ENCODE data around the gene ACAD8.

Gene ACAD8

DNA sequence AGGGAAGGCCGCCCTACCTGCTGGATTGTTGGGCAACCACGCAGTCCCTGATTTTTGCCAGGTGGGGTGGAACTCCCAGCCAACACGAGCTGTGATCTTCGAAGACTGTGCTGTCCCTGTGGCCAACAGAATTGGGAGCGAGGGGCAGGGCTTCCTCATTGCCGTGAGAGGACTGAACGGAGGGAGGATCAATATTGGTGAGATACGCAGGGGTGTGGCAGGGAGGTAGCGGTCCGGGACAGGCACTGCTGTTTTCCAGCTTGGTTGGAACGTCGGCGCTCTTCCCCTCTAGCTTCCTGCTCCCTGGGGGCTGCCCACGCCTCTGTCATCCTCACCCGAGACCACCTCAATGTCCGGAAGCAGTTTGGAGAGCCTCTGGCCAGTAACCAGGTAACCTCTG is 7.6 kb downstream of the ACAD8 start:
- TF ChIP-seq, protein P1, sequence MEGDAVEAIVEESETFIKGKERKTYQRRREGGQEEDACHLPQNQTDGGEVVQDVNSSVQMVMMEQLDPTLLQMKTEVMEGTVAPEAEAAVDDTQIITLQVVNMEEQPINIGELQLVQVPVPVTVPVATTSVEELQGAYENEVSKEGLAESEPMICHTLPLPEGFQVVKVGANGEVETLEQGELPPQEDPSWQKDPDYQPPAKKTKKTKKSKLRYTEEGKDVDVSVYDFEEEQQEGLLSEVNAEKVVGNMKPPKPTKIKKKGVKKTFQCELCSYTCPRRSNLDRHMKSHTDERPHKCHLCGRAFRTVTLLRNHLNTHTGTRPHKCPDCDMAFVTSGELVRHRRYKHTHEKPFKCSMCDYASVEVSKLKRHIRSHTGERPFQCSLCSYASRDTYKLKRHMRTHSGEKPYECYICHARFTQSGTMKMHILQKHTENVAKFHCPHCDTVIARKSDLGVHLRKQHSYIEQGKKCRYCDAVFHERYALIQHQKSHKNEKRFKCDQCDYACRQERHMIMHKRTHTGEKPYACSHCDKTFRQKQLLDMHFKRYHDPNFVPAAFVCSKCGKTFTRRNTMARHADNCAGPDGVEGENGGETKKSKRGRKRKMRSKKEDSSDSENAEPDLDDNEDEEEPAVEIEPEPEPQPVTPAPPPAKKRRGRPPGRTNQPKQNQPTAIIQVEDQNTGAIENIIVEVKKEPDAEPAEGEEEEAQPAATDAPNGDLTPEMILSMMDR (conservative IDR thresholded peaks at IDR 0.05) = no peak
- no peak overlapping the region for H3K27ac ChIP-seq

DNA sequence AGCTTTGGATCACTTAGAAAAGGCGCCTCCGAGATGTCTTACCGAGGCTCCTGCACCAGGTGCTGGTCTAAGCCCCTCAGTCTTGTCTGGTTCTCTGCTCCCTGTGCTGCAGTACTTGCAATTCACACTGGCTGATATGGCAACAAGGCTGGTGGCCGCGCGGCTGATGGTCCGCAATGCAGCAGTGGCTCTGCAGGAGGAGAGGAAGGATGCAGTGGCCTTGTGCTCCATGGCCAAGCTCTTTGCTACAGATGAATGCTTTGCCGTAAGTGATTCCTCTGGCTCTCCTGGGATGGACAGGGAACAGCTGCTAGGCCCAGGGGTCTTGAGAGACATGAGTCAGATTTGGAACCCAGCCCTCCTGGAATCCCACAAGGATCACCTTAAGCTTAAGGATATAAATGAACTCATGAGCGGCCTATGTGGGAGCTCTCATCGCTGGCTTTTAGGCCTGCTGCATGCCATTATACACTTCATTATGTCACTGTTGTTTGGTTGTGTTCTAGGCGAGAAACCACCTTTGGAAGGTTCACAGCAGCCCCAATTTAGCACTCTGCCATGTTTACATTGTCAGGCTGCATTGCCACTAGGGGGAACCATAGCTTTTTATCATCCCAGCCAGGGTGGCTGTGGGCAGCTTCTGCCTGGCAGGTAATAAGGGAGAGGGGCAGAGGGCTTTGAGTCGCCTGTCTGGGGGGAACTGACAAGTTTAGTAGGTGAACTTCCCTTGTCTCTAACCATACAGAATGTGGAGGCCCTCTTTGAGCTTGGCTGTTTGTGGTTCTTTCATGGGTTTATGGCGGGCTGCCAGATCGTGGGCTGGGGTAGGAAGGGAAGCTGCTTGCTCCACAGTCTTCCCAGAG is 8.5 kb downstream of the ACAD8 start:
- H3K27ac ChIP-seq = no peak overlapping the region
- TF ChIP-seq, protein P1 (conservative IDR thresholded peaks at IDR 0.05) = peak; percentile 91

DNA sequence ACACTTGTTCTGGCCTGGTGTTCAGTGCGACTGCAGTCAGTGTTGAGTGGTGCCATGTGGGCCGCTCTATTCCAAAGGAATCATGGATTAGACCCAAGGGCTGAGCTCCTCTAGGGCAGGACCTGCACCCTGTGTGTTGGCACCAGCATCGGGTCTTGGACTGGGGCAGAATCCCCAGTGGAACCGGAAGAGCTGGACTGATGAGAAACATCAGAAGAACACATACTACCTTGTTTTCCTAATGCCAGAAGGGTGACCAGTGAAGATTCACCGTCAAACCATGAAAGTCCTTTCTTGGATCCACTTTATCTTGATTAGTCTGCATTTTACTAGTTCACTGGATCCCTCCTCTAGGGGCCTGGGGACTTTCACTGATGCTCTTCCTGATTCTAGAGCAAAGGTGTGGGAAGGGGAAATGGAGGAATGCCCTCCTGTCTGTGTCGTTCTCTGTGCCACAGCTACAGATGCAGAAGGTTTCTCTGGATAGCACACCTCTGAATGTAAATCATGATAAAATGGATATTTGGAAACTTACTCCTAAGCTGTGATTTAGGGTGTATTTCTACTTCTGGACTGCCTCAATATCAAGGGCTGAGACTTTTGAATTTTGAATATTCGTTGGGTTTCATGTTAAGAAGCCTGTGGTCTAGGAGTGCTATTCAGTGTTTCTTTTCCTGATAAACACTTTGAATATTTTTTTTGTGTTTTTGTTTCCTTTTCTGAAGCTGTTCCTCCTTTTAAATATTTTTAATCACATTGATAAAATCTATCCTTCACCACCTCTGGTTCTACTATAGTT is 11.8 kb downstream of the ACAD8 start:
- TF ChIP-seq, protein P1 (conservative IDR thresholded peaks at IDR 0.05) = no peak
- H3K27ac ChIP-seq = no peak overlapping the region; the same call in 1 of the 2 replicates

DNA sequence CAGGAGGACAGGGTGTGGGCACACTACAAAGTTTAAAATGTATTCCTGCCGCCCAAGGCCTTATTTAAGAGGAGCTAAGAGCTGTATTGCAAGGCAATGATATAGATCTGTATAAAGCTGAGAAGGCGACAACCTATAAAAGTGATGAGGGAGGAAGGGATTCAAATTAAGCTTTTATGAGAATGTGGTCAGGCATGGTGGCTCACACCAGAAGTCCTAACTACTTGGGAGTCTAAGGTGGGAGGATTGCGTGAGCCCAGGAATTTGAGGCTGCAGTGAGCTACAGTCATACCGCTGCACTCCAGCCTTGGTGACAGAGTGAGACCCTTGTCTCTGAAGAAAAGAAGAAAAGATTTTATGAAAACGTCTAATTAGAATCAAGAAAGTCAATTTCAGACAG is 13.1 kb downstream of the ACAD8 start:
- H3K27ac ChIP-seq = peak overlapping the region; percentile 13; the same call in 1 of the 2 replicates

DNA sequence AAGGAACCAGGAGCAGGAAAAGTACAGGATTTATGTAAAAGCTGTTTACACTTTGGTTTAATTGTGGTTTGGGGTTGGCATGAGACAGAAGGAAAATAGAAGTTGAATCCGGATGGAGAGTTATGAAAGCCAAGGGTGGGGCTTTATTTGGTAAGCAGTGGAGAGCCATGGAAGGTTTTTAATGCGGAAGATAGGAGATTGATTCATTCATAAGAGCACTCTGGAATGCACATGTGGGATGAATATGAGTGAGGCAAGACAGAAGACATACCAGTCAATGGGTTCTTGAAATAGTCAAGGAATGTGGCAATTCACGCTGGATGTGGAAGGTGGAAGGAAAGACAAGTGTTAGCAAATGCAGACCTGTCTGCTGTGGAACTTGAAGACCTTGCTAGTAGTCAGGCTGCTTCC is 13.5 kb downstream of the ACAD8 start:
- H3K27ac ChIP-seq = peak overlapping the region; percentile 13; the same call in 1 of the 2 replicates
- TF ChIP-seq, protein P1 (conservative IDR thresholded peaks at IDR 0.05) = no peak

More for the DNA sequence above, 13.1 kb downstream of the ACAD8 start:
- TF ChIP-seq, protein P1 (conservative IDR thresholded peaks at IDR 0.05) = no peak

DNA sequence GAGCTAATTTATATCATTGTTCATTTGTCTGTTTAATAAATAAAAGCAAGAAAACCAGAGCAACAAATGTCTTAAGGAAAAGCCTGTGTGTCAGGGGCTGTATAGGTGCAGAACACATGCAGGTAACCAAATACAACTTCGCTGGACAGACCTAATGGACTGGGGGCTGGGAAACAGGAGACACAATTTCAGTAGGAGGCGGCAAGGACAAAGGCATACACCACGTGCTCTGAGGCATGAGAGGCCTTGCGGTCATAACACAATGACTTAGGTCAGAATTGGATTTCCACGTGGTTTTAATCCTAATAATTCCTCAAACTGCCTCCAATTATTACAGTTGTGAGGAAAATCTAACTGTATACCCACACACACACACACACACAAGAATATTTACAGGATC is 14.1 kb downstream of the ACAD8 start:
- H3K27ac ChIP-seq = 0 out of 2 replicates have a peak overlapping the region, but pooled peaks have one; percentile 13
- TF ChIP-seq, protein P1 (conservative IDR thresholded peaks at IDR 0.05) = no peak

DNA sequence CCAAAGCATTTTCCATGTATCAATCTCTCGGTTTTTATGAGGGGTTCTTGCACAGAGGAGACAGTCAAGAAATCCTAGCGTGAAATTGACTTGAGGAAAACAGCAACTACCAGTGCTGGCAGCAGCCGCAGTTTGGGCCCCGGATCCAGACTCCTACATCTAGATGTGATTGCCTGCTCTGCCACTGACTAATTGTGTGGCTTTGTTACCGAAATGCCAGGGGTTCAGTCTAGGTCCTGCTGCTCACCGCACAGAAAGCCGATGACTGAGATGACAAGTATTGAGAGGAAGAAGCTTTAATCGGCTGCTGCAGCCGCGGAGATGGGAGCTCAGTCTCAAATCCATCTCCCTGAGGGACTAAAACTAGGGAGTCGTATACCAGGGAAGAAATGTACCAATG is 14.6 kb downstream of the ACAD8 start:
- H3K27ac ChIP-seq = no peak overlapping the region
- TF ChIP-seq, protein P1 (conservative IDR thresholded peaks at IDR 0.05) = no peak

Measured in VCaP (cell line).